CD4-positive, alpha-beta T cell treated with Interleukin-17A for 1 hour (primary cell): ENCODE results near the gene CD22.
A peak's percentile ranks its signal among the peaks of the same experiment; 100 is the strongest.

Experiments
- DNase-seq: peaks from one replicate; pipeline ENCODE4 v3.0.0-alpha.2; 2020

Gene CD22

DNA sequence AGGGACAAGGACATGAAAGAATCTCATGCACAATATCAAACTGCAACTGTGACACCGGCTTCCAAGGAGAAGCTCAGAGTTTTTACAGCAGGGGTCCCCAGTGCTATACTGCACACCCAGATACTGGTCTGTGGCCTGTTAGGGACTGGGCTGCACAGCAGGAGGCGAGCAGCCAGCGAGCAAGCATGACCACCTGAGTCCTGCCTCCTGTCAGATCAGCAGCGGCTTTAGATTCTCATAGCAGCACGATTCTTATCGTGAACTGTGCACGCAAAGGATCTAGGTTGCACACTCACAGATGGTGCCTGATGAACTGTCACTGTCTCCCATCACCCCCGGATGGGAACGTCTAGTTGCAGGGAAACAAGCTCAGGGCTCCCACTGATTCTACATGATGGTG, 13.1 kb upstream of the CD22 start:
- DNase-seq, result no peak

DNA sequence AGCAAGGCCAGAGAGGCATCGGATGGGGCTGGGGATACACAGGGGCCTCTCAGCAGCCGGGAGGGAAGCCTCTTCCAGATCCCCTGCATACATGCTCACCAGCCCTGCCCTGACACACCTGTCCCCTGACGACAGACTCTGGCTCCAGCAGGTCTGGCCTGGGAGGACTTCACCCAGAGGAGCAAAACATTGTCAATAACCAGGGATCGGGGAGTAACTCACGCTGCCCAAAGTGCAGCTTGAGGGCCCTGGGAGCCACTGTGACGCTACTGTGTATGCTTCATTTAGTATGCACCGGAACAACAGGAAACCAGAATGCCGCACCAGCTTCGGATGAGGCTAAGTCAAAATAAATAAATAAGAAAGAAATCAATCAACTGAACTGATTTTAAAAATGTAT, 12.4 kb upstream of the CD22 start:
- DNase-seq, result no peak

DNA sequence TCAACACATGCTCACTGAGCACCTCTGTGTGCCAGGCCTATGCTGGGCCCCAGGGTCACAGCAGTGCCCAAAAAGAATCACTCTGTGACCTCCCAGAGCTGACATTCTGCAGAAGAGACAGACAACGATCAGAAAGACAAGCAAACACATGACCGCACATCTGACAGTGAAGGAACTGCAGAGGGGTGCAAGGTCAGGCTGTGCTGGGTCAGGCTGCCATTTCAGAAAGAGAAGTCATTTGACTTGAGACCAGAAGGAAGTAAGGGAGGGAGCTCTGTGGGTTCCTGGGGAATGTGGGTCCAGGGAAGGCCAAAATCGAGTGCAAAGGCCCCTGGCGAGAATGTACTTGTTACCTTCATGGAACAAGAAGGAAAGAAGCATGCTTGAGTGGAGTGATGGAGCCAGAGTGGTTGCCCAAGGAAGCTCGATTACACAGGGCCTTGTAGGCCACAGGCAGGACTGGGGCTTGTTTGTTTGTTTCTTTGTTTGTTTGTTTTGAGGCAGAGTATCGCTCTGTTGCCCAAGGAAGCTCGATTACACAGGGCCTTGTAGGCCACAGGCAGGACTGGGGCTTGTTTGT, 11.4 kb upstream of the CD22 start:
- DNase-seq, result no peak

DNA sequence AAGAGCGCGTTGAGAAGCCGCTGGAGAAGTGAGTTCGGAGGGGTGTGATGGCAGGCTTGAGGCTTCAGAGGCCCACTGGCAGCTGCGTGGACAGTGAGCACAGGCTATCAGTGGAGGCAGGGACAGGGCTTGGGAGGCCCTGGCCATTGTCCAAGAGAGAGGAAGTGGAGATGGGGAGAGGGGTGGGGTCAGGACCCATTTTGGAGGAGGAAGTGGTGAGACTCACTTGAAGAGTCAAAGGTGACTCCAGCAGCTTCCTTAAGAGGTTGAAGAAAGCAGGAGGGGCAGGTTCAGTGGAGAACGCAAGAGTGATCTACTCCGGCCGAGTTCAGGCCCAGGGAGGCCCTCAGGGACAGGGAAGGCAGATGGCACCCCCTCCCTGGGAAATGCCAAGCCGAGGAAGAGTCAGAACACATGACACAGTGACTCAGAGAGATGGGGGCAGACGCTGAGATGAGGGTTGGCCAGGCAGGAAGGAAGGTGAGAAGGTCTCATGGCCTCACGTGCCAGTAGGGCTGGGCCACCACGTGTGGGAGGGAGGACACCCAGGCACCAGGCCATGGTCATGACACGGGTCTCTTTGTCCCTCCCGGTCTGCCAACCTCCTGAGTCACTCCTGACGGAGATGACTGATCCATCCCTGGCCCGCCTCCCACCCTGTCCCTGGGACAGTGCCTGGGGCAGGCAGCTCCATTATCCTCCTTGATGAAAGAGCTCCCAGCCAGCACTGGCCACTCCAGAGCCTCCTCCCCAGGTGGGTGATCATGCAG, 10.1 kb upstream of the CD22 start:
- DNase-seq, result peak; percentile 28

DNA sequence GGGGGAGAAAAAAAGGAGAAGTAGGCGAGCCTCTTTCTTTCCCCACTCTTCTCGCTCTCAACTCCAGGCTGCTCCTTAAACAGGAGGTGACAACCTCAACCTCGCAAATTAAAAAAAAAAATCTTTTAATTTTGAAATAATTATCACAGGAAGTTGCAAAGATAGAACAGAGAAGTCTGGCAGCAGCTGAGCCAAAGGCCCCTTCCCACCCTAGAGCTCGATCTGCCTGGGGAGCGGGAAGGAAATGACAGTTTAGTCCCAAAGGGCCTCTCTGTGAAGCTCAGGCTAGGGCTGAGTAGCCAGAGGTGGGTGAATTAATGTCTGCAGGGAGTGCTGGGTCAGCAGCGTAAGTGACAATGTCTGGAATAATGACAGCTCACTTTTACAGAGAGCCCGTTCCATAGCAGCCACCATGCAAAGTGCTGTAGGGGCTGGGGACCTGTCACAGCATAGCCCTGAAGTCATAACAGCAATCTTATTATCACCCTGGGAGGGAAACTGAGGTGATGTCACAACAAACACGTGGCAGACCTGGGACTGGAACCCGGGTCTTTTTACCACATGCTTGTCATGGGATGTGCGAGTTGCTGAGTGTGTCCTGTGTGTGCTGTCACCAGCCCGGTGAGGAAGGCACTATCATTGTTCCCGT, 8.8 kb upstream of the CD22 start:
- no peak for DNase-seq

DNA sequence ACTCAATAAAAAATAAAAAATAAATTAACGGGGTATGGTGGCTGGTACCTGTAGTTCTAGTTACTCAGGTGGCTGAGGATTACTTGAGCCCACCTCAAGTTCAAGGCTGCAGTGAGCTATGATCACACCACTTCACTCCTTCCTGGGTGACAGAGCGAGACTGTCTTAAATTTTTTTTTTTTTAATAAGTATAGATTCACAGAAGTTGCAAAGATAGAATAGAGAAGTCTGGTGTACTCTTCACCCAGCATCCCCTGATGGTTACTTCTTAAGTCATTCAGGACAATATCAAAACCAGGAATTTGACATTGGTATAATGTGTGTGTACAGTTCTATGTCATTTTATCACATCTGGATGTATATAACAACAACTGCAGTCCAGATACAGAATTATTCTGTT, 7.7 kb upstream of the CD22 start:
- DNase-seq, result no peak

DNA sequence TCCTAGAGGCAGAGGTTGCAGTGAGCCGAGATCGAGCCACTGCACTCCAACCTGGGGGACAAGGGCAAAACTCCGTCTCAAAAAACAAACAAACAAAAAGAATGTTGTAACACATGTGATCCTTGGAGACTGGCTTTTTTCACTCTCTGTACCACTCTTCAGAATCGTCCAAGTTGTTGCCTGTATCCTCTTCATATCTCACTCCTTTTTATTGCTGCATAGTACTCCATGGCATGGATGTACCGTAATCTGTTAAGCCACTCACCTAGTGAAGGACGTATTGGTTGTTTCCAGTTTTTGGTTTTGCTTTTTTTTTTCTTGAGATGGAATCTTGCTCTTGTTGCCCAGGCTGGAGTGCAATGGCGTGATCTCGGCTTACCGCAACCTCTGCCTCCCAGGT, 7.0 kb upstream of the CD22 start:
- DNase-seq, result no peak

DNA sequence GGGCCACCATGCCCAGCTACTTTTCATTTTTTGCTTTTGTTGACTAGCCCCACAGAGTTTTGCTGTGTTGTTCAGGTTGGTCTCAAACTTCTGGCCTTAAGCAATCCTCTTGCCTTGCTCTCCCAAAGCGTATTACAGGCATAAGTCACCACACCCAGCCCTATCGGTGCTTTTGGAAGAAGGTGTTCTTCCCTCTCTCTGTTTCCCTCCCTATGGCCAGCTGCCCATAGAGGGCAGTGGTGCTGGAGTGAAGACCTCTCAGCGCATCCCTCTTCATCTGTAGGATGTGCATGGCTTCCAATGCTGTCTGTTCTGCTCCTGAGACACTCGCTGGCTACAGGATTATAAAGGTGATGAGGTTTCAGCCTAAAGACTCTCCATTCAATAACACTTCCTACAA, 1.3 kb upstream of the CD22 start:
- DNase-seq, result no peak

DNA sequence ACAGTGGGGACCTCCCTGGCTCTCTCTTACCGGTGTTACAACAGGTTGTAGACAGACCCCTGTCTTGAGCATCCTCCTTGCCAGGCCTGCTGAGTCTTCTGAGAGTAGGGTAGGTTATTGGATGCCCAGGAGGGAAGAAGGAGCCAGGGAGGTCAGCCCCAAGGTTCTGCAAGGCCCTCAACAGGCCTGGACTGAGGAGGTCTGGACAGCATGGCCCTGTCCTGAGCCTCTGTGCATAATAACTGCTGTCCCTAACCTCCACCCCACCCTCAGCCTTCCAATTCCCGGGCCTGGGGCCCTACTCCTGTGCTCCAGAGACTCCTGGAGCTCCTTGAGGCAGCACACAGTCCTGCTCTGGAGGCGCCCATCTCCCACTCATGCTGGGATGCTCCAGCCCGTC, 336 bp downstream of the CD22 start:
- no peak for DNase-seq

DNA sequence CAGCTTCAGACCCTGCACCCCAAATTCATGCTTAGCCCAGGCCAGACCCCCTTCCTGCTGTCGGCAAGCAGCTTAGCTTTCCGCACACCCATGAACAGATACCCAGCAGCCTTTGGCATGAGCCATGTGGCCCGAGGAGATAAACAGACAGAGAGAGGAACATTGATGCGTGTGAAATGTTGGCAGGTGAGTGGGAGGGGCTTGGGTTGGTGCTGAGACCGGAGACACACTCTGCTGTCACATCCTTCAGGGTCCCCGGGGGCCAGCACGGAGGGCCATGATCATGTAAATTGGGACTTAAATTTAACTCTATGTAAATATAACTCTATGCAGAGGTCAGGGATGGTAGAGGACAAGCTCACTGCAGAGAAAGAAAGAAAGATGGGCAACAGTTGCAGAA, 1.5 kb downstream of the CD22 start:
- DNase-seq, result no peak

DNA sequence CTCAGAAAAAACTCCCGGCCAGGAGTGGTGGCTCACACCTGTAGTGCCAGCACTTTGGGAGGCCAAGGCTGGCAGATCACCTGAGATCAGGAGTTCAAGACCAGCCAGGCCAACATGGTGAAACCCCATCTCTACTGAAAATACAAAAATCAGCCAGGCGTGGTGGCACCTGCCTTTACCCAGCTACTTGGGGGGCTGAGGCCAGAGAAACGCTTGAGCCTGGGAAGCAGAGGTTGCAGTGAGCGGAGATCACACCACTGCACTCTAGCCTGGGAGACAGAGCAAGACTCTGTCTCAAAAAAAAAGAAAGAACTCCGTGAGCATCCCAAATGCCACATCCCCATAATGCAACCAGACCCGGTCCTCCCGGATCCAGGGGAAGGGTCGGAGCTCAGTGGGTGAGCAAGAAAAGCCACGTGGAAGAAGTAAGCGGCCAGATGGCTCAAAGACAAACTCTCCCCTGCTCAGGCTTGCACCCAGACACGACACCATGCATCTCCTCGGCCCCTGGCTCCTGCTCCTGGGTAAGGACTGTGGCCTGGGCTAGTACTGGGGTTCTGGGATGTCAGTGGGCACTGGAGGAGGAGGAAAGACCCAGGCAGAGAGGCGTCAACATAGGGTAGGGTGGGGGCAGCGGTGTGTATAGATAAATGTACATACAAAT, 2.7 kb downstream of the CD22 start:
- DNase-seq, result no peak

DNA sequence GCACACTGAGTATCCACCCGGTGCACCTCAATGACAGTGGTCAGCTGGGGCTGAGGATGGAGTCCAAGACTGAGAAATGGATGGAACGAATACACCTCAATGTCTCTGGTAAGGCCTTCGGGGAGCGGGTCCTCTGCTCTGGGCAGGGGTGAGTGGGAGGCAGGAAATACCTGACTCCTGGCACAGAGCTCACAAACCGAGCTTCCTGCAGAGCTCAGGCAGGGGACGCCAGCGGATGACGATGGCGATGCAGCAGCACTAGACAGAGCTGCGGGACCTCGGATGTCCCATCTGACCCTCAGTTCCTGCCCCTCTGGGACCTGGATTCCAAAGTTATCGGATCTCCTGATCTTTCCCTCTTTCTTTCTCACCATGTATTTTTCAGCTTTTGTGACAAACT, 3.8 kb downstream of the CD22 start:
- no peak for DNase-seq

DNA sequence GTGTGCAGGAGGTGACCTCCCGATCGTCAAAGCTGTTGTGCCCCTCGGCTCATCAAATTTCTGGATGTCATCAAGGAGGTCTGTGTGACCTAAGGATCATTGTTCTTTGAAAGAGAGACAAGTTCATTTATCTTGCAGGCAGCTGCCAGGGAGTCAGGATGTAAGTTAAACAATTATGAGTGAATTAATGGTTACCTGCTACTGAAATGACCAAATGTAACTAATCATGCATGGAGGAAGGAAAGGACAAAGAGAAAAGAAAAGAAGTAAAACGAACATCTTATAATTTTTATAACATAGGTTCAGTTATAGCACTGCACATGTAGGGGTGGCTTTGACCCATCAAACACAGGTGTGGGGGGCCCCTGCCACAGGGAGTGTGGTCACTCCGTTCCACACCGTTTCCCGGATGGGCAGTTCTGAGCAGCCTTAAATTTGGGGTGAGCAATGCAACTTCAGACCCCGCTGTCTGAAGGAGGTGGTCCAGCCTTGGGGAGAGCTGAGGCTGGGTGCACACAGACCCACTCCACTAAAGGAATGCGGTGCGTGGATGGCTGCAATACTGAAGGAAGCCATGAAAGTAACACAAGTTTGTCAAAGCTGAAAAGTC, 5.3 kb downstream of the CD22 start:
- no peak for DNase-seq

DNA sequence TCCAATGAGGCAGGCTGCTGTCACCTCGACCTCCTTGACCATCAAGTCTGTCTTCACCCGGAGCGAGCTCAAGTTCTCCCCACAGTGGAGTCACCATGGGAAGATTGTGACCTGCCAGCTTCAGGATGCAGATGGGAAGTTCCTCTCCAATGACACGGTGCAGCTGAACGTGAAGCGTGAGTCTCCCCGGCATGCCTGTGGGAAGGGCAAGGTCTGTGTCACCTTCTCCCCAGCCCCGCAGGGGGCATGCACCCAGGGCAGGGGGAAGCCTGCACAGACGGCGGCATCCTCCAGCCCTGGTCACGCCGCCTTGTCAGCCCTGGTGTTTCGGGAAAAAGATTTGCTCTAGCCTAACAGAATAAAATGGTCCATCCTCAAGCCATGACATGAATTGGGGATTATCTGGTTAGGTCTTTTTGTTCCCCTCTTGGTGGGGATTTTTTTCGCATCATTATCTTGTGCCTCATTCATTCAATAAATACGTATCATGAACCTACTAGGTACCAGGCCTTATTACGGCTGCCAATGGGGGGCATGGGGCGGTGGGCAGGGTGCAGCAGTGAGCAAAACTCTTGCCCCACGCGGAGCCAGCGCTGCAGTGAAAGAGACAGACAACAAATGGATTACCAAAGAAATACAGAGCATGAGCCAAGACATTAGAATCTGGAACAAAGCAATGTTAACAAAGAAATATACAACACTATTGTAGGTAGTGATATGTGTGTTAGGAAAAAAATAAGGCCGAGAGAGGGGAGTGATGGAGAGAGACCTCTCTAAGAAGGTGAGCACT, 7.4 kb downstream of the CD22 start:
- DNase-seq, result no peak

DNA sequence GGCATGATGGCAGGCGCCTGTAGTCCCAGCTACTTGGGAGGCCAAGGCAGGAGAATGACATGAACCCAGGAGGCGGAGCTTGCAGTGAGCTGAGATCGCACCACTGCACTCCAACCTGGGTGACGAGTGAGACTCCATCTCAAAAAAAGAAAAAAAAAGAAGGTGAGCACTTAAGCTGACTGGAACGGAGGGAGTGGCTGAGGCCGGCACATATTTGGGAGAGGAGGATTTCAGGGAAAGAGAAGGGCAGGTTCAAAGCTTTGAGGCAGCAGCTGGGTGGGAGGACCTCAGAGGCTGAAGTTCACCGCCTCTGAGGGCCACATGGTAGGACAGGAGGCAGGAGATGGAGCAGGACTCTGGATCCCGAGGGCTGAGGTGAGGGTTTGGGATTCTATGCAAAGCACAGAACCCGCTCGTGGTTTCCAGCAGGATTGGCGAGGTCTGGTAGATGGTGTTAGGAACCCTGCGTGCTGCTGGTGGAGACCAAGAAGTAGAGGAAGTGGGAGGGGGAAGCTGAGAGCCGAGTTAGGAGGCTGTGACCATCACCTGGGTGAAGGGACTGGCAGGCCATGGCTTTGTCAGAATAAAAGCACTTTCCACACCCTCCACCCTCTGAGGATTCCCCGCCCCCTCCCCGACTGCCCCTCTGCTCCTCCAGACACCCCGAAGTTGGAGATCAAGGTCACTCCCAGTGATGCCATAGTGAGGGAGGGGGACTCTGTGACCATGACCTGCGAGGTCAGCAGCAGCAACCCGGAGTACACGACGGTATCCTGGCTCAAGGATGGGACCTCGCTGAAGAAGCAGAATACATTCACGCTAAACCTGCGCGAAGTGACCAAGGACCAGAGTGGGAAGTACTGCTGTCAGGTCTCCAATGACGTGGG, 8.4 kb downstream of the CD22 start:
- DNase-seq, result no peak

DNA sequence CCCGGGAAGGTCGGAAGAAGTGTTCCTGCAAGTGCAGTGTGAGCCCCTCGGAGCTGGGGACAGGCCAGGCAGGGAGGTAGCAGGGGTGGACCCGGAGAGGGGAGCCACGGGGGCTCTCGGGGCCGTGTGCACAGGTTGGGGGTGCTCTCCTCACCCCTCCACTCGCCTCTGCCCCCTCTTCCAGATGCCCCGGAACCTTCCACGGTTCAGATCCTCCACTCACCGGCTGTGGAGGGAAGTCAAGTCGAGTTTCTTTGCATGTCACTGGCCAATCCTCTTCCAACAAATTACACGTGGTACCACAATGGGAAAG, 9.0 kb downstream of the CD22 start:
- DNase-seq, result no peak

DNA sequence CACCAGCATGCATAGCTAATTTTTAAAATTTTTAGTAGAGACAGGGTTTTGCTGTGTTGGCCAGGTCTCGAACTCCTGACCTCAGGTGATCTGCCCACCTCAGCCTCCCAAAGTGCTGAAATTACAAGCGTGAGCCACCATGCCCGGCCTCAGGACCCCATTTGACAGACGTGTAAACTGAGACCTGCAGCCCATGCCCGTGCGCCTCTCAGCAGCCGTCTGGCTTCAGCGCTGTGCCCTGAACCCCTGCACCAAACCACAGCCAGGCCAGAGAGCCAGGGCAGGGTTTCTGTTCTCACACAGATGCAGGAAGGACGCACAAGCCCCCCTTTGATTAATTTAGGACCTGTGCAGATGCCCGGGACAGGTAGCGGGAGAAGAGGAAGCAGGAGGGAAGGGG, 11.4 kb downstream of the CD22 start:
- no peak for DNase-seq

DNA sequence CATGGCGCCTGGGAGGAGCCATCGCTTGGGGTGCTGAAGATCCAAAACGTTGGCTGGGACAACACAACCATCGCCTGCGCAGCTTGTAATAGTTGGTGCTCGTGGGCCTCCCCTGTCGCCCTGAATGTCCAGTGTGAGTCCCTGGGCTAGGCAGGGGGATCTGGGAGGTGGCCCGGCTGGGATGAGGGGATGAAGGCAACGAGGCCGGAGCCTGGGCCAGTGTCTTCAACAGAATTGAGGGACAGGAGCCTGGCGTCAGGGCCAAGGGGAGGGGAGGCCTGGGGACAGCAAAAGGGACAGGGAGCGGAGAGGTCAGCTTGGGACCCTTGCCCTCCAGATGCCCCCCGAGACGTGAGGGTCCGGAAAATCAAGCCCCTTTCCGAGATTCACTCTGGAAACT, 12.0 kb downstream of the CD22 start:
- DNase-seq, result no peak

DNA sequence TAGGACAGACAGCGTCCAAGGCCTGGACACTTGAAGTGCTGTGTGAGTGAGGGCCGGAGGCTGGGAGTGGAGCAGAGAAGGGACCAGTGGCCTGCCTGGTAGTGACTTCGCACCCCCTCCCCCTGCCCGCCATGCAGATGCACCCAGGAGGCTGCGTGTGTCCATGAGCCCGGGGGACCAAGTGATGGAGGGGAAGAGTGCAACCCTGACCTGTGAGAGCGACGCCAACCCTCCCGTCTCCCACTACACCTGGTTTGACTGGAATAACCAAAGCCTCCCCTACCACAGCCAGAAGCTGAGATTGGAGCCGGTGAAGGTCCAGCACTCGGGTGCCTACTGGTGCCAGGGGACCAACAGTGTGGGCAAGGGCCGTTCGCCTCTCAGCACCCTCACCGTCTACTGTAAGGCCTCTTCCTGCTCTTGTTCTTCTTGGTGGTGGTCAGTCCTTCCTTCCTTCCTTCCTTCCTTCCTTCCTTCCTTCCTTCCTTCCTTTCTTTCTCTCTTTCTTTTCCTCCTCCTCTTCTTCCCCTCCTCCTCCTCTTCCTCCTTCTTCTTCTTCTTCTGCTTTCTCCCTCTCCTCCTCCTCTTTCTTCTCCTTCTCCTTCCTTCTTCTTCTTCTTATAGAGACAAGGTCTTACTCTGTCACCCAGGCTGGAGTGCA, 12.7 kb downstream of the CD22 start:
- no peak for DNase-seq

DNA sequence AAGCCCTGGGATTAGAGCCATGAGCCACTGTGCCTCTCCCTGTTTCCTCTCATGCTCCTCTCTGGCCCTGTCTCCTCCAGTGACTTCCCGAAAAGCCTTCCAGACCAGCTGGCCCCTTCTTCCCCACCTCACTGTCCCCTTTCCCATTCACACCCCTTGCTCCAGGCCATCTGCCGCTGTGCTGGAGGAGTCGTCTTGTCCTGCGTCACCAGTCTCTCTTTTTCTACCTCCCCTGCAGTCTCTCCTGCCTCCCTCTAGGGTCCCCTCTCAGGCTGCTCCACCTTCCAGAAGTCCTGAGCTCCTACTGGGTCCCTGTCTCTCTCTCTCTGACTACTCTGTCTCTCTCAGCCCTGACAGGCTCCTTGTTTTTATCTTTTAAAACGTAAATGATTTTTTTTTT, 13.4 kb downstream of the CD22 start:
- no peak for DNase-seq

DNA sequence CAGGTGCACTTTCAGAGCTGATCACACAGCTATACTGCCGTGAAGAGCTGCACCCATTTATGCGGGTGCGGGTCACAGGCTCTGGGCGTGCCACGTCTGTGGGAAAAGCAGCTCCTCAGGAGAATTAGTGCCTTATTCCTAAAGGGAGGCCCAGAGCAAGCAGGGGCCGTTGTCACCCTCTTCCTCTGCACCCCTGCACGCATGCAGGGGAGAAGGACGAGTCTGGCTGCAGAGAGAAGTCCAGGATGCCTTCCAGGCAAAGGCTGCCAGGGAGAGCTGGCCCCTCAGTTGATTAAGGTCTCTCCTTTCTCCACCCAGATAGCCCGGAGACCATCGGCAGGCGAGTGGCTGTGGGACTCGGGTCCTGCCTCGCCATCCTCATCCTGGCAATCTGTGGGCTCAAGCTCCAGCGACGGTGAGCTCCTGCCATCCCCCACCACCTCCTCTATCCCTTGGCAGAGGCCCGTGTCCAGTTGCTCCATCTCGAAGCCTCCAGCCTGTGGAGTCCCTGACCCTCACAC, 15.6 kb downstream of the CD22 start:
- DNase-seq, result no peak
